ENCODE data around the gene UTRN.

- TF ChIP-seq CTCF (IDR thresholded peaks at IDR 0.05) (no peak), POLR2A (IDR thresholded peaks at IDR 0.05) (no peak)
Observed at GRCh38 chr6:144307880-144308279, 22.7 kb downstream of the UTRN start.

Measured in thyroid gland (tissue), 4 donors.